GM12872 (cell line): Measurements from ENCODE around the gene GAB2.

Experiments
- TF ChIP-seq, protein P1 (sequence below): IDR thresholded peaks from 3 replicates; pipeline ENCODE4 v1.5.1; 2011; ENCODE audit warnings: low read depth, mild to moderate bottlenecking, low read length, moderate library complexity; ENCODE audit not compliant: insufficient read depth

The GAB2 gene

DNA sequence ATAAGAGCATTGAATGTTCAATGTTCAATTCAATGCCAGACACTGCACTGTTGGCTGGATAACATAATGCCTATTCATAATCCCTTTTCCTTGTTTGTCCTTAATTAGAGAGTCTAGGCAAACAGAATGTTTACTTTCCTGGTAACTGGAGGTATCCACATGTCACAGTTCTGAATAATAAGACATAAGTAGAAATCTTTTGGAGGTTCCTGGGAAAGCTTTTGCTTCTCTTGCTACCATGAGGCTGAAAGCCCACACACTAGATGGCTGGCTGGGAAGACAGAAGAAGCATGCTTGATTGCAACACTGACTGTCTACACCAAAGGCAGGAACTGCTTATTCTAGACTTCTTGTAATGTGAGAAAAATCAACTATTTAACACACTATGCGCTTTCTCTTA is 79.5 kb downstream of the GAB2 start:
- TF ChIP-seq, protein P1, sequence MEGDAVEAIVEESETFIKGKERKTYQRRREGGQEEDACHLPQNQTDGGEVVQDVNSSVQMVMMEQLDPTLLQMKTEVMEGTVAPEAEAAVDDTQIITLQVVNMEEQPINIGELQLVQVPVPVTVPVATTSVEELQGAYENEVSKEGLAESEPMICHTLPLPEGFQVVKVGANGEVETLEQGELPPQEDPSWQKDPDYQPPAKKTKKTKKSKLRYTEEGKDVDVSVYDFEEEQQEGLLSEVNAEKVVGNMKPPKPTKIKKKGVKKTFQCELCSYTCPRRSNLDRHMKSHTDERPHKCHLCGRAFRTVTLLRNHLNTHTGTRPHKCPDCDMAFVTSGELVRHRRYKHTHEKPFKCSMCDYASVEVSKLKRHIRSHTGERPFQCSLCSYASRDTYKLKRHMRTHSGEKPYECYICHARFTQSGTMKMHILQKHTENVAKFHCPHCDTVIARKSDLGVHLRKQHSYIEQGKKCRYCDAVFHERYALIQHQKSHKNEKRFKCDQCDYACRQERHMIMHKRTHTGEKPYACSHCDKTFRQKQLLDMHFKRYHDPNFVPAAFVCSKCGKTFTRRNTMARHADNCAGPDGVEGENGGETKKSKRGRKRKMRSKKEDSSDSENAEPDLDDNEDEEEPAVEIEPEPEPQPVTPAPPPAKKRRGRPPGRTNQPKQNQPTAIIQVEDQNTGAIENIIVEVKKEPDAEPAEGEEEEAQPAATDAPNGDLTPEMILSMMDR: no peak

DNA sequence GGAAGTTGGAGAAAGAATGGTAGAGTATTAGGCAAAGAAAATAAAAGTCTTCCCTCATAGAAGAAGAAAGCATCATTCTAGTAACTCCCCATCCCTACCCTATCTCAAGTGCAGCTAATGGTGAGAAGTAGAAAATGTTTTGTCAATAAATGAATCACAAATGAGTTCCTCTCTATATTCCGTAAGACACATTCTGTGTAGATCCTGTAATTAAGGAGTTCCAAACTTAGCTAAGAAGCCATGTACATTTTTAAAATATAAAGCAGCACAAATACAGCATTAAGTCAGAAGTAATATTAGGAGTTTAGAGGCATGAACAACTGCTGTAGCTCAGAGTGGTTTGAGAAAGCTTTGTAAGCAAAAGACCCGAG is 80.1 kb downstream of the GAB2 start:
- TF ChIP-seq, protein P1: no peak

DNA sequence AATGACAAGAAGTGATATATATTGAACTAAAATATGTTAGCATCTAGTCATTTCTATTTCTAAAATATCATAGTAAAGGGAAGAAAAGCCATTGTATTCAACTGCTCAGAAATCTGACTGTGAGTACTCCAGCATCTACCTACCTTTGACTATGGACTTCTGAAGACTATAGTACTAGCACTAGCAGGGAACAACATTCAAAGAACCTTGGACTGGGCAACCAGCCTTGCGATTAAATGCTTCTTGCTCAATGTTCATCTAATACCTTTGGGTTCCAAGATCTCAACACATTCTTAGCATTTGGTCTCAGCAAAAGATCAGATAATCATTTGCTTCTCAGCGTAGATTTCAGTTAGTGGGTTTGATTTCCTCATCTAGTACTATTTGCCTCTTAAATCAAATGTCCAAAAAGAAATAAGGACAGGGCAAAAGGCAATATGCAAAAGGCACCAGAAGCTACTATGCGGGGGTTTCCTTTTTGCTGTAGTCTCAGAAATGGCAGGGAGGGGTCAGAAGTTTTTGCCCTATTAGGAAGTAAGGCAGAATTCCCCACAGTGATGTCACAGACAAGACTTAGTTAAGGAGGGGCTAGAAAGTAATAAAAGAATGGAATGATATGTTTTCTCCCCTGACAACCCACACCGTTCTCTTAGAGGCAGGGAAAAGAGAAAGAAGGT is 80.6 kb downstream of the GAB2 start:
- TF ChIP-seq, protein P1: no peak

DNA sequence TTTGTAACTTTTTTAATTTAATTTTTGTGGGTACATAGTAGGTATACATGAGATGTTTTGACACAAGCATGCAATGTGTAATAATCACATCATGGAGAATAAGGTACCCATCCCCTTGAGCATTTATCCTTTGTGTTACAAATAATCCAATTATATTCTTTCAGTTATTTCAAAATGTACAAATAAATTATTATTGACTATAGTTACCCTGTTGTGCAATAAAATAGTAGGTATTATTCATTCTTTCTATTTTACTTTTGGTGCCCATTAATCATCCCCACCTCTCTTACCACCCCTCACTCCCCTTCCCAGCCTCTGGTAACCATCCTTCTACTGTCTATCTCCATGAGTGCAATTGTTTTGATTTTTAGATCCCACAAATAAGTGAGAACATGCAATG is 83.5 kb downstream of the GAB2 start:
- TF ChIP-seq, protein P1: no peak

DNA sequence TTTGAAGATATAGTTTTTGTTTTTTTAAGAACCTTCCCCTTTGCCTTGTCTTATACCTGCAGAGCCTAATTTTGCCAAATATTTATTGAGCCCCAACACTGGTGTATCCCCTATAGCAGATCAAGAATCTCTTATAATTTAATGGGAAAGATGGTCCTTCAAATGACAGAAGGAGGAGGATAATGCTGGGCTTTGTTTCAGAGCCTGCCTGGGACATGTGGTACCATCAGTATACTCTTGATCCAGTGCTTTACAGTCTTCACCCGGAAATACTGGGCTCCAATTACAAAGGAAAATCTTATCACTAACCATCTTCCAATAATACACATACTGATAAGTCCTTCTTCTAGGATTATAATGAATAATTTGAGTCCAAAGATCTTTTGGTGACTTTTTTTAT is 84.7 kb downstream of the GAB2 start:
- TF ChIP-seq, protein P1: no peak

DNA sequence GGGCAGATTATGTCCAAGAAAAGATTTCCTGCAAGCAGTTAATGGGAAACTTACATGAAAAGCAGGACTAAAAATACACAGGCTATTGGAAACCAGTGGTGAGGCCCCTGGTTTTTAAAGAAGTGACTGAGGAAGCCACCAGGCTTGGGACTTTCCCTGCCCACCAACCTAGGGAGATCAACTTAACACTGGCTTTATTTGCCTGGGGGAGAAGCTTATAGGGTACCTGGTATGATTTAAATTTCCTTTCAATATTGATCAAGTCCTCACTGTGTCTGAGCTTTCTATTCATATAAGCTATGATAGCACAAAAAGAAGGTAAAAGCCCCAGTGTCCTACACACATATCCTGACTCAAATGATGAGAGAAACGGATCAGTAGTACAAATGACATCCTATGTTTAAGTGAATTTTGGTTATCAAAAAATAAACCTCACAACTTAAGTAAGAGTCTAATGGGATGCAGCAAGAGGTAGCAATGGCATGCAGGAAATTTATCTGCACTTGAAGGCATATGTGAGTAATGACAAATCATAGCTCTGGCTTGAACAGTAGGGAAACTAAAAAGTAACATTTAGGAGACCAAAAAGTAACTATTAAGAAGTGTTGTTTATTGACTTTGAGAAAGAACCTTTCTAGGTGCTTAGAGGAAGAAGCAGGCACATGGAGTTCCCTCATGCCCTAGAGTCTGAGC is 85.3 kb downstream of the GAB2 start:
- TF ChIP-seq, protein P1: no peak

DNA sequence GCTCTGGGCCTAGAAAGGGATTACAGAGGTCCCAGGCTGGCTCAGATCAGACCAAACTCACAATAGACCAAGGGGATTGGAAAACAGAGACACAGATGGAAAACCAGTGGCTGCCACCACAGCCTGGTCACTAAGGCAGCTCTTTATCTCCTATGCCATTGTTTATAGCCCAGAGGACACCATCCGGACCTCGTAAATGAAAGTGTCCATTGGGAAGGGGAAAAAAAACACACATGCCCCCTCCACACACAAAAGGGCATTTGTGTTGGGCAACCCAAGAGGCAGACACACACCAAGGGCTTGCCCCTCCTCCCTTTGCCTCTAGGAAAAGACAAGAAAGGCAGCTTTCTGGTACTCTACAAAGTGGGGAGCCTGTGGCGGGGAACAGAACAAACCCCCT is 85.9 kb downstream of the GAB2 start:
- TF ChIP-seq, protein P1: no peak
